ENCODE results near the gene NAV2. TPM values are rescaled to one million over a fixed set of nuclear protein-coding genes. Genes with fewer than 3 reads are reported as not detected.

NAV2 gene
- total RNA-seq, 2 donors from 2014 or later: 0.37 to 0.58 TPM

GRCh38 chr11:20138707-20139106 is 426.1 kb downstream of the NAV2 start:
- ATAC-seq (replicated peaks): no peak
- Mint-ChIP-seq H3K4me3 (no peak overlapping the region), H3K4me1 (no peaks in the 10 kb centered on the region), H3K9me3 (no peaks in the 10 kb centered on the region), H3K27ac (no peak overlapping the region), H3K27me3 (peaks cover 49% of the 10 kb centered on the region), H3K36me3 (ENCODE audit: low read depth) (no peaks in the 10 kb centered on the region)

GRCh38 chr11:20154381-20154780 is 441.7 kb downstream of the NAV2 start:
- H3K27me3 Mint-ChIP-seq: peaks cover 33% of the 10 kb centered on the region

GRCh38 chr11:20155683-20156279 is 443.1 kb downstream of the NAV2 start:
- Mint-ChIP-seq H3K4me3 (peak overlapping the region; percentile 60), H3K36me3 (ENCODE audit: low read depth) (peaks cover 20% of the 10 kb centered on the region), H3K27ac (no peak overlapping the region)

More at GRCh38 chr11:20154381-20154780, 441.7 kb downstream of the NAV2 start:
- peaks cover 13% of the 10 kb centered on the region for H3K36me3 Mint-ChIP-seq (ENCODE audit: low read depth)
- H3K9me3 Mint-ChIP-seq: peaks cover 7% of the 10 kb centered on the region
- no peak overlapping the region for H3K4me3 Mint-ChIP-seq
- ATAC-seq (replicated peaks): no peak
- no peak overlapping the region for H3K27ac Mint-ChIP-seq
- H3K4me1 Mint-ChIP-seq: peaks cover 18% of the 10 kb centered on the region

GRCh38 chr11:20156280-20156875 is 443.7 kb downstream of the NAV2 start:
- peaks cover 18% of the 10 kb centered on the region for H3K4me1 Mint-ChIP-seq
- peaks cover 8% of the 10 kb centered on the region for H3K9me3 Mint-ChIP-seq
- peak; percentile 75 for ATAC-seq (replicated peaks)
- H3K27me3 Mint-ChIP-seq: peaks cover 48% of the 10 kb centered on the region
- H3K4me3 Mint-ChIP-seq: peak overlapping the region; percentile 60
- H3K36me3 Mint-ChIP-seq (ENCODE audit: low read depth): peaks cover 24% of the 10 kb centered on the region
- no peak overlapping the region for H3K27ac Mint-ChIP-seq

More at GRCh38 chr11:20155683-20156279, 443.1 kb downstream of the NAV2 start:
- H3K9me3 Mint-ChIP-seq: peaks cover 8% of the 10 kb centered on the region
- peaks cover 42% of the 10 kb centered on the region for H3K27me3 Mint-ChIP-seq
- H3K4me1 Mint-ChIP-seq: peaks cover 18% of the 10 kb centered on the region
- no peak for ATAC-seq (replicated peaks)

GRCh38 chr11:20156876-20157613 is 444.4 kb downstream of the NAV2 start:
- H3K27me3 Mint-ChIP-seq: peaks cover 54% of the 10 kb centered on the region
- ATAC-seq (replicated peaks): peak; percentile 73
- H3K4me3 Mint-ChIP-seq: peak overlapping the region; percentile 60
- peaks cover 8% of the 10 kb centered on the region for H3K9me3 Mint-ChIP-seq
- H3K27ac Mint-ChIP-seq: no peak overlapping the region
- peaks cover 29% of the 10 kb centered on the region for H3K36me3 Mint-ChIP-seq (ENCODE audit: low read depth)
- H3K4me1 Mint-ChIP-seq: peaks cover 18% of the 10 kb centered on the region

- H3K9me3 Mint-ChIP-seq: peaks cover 8% of the 10 kb centered on the region
- H3K4me3 Mint-ChIP-seq: peak overlapping the region; percentile 60
- H3K4me1 Mint-ChIP-seq: peaks cover 21% of the 10 kb centered on the region
- peaks cover 32% of the 10 kb centered on the region for H3K36me3 Mint-ChIP-seq (ENCODE audit: low read depth)
- H3K27ac Mint-ChIP-seq: no peak overlapping the region
- no peak for ATAC-seq (replicated peaks)
- peaks cover 61% of the 10 kb centered on the region for H3K27me3 Mint-ChIP-seq
Observed at GRCh38 chr11:20157728-20158127, 445.1 kb downstream of the NAV2 start.

- no peak overlapping the region for H3K27ac Mint-ChIP-seq
- peaks cover 39% of the 10 kb centered on the region for H3K36me3 Mint-ChIP-seq (ENCODE audit: low read depth)
- H3K4me3 Mint-ChIP-seq: no peak overlapping the region
Observed at GRCh38 chr11:20158597-20159257, 446.1 kb downstream of the NAV2 start.

GRCh38 chr11:20159466-20160381 is 447.1 kb downstream of the NAV2 start:
- Mint-ChIP-seq H3K36me3 (ENCODE audit: low read depth) (peaks cover 39% of the 10 kb centered on the region), H3K9me3 (peaks cover 8% of the 10 kb centered on the region), H3K27me3 (peaks cover 75% of the 10 kb centered on the region), H3K4me3 (no peak overlapping the region), H3K4me1 (peaks cover 29% of the 10 kb centered on the region), H3K27ac (no peak overlapping the region)
- ATAC-seq (replicated peaks): no peak

More at GRCh38 chr11:20158597-20159257, 446.1 kb downstream of the NAV2 start:
- H3K4me1 Mint-ChIP-seq: peaks cover 29% of the 10 kb centered on the region
- peaks cover 8% of the 10 kb centered on the region for H3K9me3 Mint-ChIP-seq
- H3K27me3 Mint-ChIP-seq: peaks cover 69% of the 10 kb centered on the region
- ATAC-seq (replicated peaks): no peak

- peaks cover 8% of the 10 kb centered on the region for H3K9me3 Mint-ChIP-seq
- no peak for ATAC-seq (replicated peaks)
- peaks cover 28% of the 10 kb centered on the region for H3K4me1 Mint-ChIP-seq
- H3K27ac Mint-ChIP-seq: no peak within 1 kb of the TSS
- no peak within 1 kb of the TSS for H3K4me3 Mint-ChIP-seq
- peaks cover 39% of the 10 kb centered on the region for H3K36me3 Mint-ChIP-seq (ENCODE audit: low read depth)
- H3K27me3 Mint-ChIP-seq: peaks cover 77% of the 10 kb centered on the region
Observed at GRCh38 chr11:20160425-20161229, 448.0 kb downstream of the NAV2 start, which contains the start of gene DBX1. TSS of gene DBX1 (minus strand) at chr11:20160475. CDS start at chr11:20160324, 151 bp downstream.

- Mint-ChIP-seq H3K27ac (no peak overlapping the region), H3K36me3 (ENCODE audit: low read depth) (peaks cover 39% of the 10 kb centered on the region), H3K4me1 (peaks cover 24% of the 10 kb centered on the region), H3K27me3 (peaks cover 75% of the 10 kb centered on the region), H3K4me3 (no peak overlapping the region), H3K9me3 (peaks cover 8% of the 10 kb centered on the region)
- ATAC-seq (replicated peaks): no peak
Observed at GRCh38 chr11:20161230-20161918, 448.7 kb downstream of the NAV2 start.

- no peak for ATAC-seq (replicated peaks)
- peaks cover 24% of the 10 kb centered on the region for H3K4me1 Mint-ChIP-seq
- H3K4me3 Mint-ChIP-seq: peak overlapping the region; percentile 73
- H3K9me3 Mint-ChIP-seq: peaks cover 8% of the 10 kb centered on the region
- peak overlapping the region; percentile 29 for H3K27ac Mint-ChIP-seq
- peaks cover 79% of the 10 kb centered on the region for H3K27me3 Mint-ChIP-seq
- H3K36me3 Mint-ChIP-seq (ENCODE audit: low read depth): peaks cover 39% of the 10 kb centered on the region
Observed at GRCh38 chr11:20161923-20162744, 449.5 kb downstream of the NAV2 start.
